BE2C (cell line): ENCODE results near the gene RHOU.

Experiments
- DNase-seq: peaks from one replicate; pipeline ENCODE4 v3.0.0-alpha.2; 2020
- H3K27me3 ChIP-seq: fragments of 250-450 bp; sonication (Bioruptor Pico); 2 replicates; pipeline ENCODE4 v1.5.1; 2020; ENCODE audit warnings: mild to moderate bottlenecking
- H3K36me3 ChIP-seq: fragments of 250-450 bp; sonication (Bioruptor Pico); 2 replicates; pipeline ENCODE4 v1.5.1; 2020; ENCODE audit warnings: mild to moderate bottlenecking
- H3K4me1 ChIP-seq: fragments of 250-450 bp; sonication (Bioruptor Pico); 2 replicates; pipeline ENCODE4 v1.5.1; 2020
- H3K4me3 ChIP-seq: 2 replicates; pipeline ENCODE4 v1.5.1; 2011; ENCODE audit warnings: low read depth, low read length
- H3K9me3 ChIP-seq: fragments of 250-450 bp; sonication (Bioruptor Pico); 2 replicates; pipeline ENCODE4 v1.5.1; 2020
- TF ChIP-seq, protein P1 (sequence below): IDR thresholded peaks from 2 replicates; pipeline ENCODE4 v1.5.1; 2012; ENCODE audit warnings: mild to moderate bottlenecking, low read depth, low read length

Gene RHOU

GRCh38 chr1:228747301-228747935 lies 12.1 kb downstream of the RHOU start:
- Histone ChIP-seq H3K27me3 (no peaks in the 10 kb centered on the region), H3K4me1 (peaks cover 22% of the 10 kb centered on the region), H3K4me3 (no peak overlapping the region), H3K9me3 (no peaks in the 10 kb centered on the region), H3K36me3 (peaks cover 18% of the 10 kb centered on the region)
- no peak for DNase-seq
- TF ChIP-seq, protein P1, sequence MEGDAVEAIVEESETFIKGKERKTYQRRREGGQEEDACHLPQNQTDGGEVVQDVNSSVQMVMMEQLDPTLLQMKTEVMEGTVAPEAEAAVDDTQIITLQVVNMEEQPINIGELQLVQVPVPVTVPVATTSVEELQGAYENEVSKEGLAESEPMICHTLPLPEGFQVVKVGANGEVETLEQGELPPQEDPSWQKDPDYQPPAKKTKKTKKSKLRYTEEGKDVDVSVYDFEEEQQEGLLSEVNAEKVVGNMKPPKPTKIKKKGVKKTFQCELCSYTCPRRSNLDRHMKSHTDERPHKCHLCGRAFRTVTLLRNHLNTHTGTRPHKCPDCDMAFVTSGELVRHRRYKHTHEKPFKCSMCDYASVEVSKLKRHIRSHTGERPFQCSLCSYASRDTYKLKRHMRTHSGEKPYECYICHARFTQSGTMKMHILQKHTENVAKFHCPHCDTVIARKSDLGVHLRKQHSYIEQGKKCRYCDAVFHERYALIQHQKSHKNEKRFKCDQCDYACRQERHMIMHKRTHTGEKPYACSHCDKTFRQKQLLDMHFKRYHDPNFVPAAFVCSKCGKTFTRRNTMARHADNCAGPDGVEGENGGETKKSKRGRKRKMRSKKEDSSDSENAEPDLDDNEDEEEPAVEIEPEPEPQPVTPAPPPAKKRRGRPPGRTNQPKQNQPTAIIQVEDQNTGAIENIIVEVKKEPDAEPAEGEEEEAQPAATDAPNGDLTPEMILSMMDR = no peak

GRCh38 chr1:228748029-228748428 lies 12.8 kb downstream of the RHOU start:
- no peak for DNase-seq
- Histone ChIP-seq H3K4me3 (no peak overlapping the region), H3K27me3 (no peaks in the 10 kb centered on the region), H3K36me3 (peaks cover 16% of the 10 kb centered on the region), H3K9me3 (no peaks in the 10 kb centered on the region), H3K4me1 (peaks cover 22% of the 10 kb centered on the region)
- TF ChIP-seq, protein P1 = 0 out of 2 replicates have a peak, but pooled peaks have one; percentile 15

GRCh38 chr1:228748431-228748830 lies 13.2 kb downstream of the RHOU start:
- Histone ChIP-seq H3K4me1 (peaks cover 22% of the 10 kb centered on the region), H3K4me3 (no peak overlapping the region), H3K27me3 (no peaks in the 10 kb centered on the region), H3K36me3 (peaks cover 12% of the 10 kb centered on the region), H3K9me3 (no peaks in the 10 kb centered on the region)
- TF ChIP-seq, protein P1 = no peak
- DNase-seq = no peak

- Histone ChIP-seq H3K27me3 (no peaks in the 10 kb centered on the region), H3K4me3 (no peak overlapping the region), H3K4me1 (peaks cover 22% of the 10 kb centered on the region), H3K9me3 (no peaks in the 10 kb centered on the region), H3K36me3 (no peaks in the 10 kb centered on the region; the same call in 1 of the 2 replicates)
- TF ChIP-seq, protein P1 = no peak
- peak; percentile 32 for DNase-seq
Measured at GRCh38 chr1:228749765-228750164, 14.5 kb downstream of the RHOU start.

DNA sequence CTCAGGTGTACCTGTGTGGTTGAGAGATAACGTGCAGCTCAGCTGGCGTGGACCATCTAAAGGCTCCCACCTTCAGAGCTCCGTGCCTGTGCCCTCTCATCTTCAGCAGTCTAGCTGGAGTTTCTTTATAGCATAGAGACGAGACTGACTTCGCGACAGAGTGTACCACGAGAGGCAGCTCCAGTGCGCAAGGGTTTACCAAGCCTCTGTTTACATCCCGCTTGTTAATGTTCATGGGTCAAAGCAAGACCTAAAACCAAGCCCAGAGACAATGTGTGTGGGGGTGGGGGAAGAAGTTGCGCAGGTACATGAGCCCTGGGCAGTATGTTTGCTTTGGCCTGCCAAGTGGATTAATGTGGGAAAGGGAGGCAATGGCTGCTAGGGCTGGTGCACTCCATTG lies 15.6 kb downstream of the RHOU start:
- no peak overlapping the region for H3K4me3 ChIP-seq
- TF ChIP-seq, protein P1 = no peak

GRCh38 chr1:228751360-228752098 lies 16.2 kb downstream of the RHOU start:
- TF ChIP-seq, protein P1 = no peak
- no peaks in the 10 kb centered on the region for H3K9me3 ChIP-seq
- DNase-seq = no peak
- no peaks in the 10 kb centered on the region for H3K36me3 ChIP-seq
- H3K4me1 ChIP-seq = peaks cover 26% of the 10 kb centered on the region
- H3K27me3 ChIP-seq = no peaks in the 10 kb centered on the region
- H3K4me3 ChIP-seq = no peak overlapping the region

More for the DNA sequence above, 15.6 kb downstream of the RHOU start:
- peaks cover 22% of the 10 kb centered on the region for H3K4me1 ChIP-seq
- H3K27me3 ChIP-seq = no peaks in the 10 kb centered on the region
- H3K36me3 ChIP-seq = no peaks in the 10 kb centered on the region
- no peak for DNase-seq
- H3K9me3 ChIP-seq = no peaks in the 10 kb centered on the region
